Activated CD4-positive, CD25-positive, alpha-beta regulatory T cell (primary cell): ENCODE data around the gene YIPF5.

ENCODE experiments used
- DNase-seq, 4 experiments: peaks; one replicate each; lab custom pipeline; 2025; lab: John Stamatoyannopoulos, UW

YIPF5 gene

GRCh38 chr5:144125163-144125726 lies 45.2 kb downstream of the YIPF5 start:
- DNase-seq = no peak

- DNase-seq = no peak
Measured at GRCh38 chr5:144122641-144123040, 47.8 kb downstream of the YIPF5 start.

DNA sequence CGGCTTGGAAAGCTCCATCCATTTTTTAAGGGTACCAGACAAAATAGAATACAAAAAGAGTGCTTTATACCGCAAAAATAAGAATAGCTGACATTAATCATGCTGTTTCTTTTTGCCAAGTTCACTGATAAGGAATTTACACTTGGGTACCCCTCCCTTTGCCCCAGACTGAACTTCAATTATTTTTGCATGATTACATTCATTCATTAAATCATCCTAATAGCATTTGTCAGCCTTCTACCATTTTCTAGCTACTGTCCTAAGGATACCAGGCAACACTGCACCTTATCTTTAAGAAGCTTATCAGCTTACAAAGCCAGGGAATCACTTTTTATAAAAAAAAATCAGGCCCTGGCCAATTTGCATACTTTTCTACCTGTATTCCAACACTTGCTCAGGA lies 48.4 kb downstream of the YIPF5 start:
- no peak for DNase-seq

DNA sequence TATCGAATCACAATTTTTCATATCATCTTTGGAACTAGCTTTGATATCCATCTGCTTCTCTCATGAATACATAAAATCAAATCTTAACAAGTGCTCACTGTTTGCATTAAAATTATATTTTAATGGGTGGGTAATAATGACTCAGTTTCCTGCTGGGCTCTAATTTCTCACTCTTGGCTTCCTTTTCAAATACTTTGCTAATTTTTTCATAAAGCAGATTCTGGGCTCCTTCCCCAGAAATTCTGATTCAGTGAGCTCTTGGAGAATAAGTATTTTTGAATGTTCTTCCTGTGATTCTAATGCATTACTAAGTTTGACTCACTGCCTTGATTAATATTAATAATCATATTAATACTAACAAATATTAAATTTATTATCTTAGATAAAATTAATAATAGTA lies 48.9 kb downstream of the YIPF5 start:
- DNase-seq = no peak

- no peak for DNase-seq
Measured at GRCh38 chr5:144120661-144121180, 49.7 kb downstream of the YIPF5 start.

DNA sequence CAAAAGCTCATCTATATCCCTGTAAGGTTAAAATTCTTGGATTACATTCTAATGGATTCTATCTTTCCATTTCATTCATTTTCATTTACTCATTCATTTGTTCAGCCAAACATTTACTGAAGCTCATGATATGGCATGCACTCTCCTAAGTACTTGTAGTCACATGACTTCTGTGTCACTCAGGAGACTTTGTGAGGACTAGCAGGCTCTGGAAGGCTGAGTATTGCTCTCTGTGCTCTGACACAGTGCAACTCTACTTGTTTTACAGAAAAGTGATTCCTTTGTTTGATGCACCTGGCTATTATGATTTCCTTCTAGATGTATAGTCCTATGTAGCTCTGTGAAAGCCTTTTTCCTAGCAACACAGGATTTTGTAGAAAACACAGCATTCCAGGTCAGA lies 53.0 kb downstream of the YIPF5 start:
- no peak for DNase-seq

DNA sequence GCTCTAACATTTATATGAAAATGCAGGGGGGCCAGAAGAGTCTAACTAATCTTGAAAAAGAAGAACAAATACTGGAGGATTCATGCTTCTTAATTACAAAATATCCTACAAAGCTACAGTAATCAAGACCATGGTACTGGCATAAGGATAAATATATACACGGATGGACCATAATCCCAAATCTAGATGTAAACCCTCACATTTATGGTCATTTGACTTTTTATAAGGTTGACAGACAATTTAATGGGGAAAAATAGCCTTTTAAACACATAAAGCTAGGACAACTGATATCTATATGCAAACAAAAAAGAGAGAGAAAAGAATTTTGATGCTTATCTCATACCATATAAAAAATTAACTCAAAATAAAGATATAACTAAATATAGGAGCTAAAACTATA lies 55.9 kb downstream of the YIPF5 start:
- no peak for DNase-seq
